ENCODE data around the gene HOXB6. TPM values are rescaled to one million over a fixed set of nuclear protein-coding genes. Genes with fewer than 3 reads are reported as not detected.

HOXB6 gene
- polyA plus RNA-seq, 1 donor, result 1.8 TPM

DNA sequence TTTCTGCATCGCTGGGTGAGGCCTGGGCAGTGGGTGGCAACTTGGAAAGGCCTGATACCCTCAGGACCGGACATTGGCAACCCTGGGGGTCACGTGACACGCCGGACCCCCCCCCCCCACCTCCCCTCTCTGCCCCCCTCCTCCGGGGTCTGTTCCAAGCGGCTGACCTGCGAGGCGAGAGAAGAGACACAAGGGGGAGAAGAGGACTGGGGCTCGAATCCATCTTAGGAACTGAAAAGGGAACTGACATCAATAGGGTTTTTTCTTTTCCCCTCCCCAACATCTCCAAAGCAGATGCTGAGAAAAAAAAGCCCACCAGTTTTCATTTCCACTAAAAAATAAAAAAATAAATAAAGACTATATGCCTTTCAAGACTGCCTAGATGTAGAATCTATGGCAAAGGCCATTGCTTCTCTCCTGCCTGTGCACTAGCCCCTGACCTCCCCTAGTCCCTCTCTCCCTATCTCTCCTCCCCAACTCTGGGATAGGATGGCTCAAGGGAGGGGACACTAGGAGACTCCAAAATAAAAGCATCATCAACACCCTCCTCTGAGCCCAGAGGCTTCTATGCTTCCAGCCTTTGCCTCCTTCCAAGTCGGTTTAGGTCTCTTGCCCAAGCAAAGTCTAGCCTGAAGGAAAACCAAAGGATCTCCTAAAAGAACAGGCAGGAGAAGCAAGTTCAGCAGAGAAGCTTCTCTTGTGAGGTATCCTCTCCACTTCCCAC is 52.2 kb downstream of the HOXB6 start:
- DNase-seq, result no peak

GRCh38 chr17:48551596-48552465 is 53.0 kb downstream of the HOXB6 start:
- no peak for DNase-seq

- no peak for DNase-seq
Measured at GRCh38 chr17:48551214-48551555, 53.6 kb downstream of the HOXB6 start.

- DNase-seq, result no peak
Measured at GRCh38 chr17:48550502-48551213, 54.1 kb downstream of the HOXB6 start.

- DNase-seq, result no peak
Measured at GRCh38 chr17:48549914-48550501, 54.8 kb downstream of the HOXB6 start.

- DNase-seq, result no peak
Measured at GRCh38 chr17:48549281-48549630, 55.5 kb downstream of the HOXB6 start.

- DNase-seq, result no peak
Measured at GRCh38 chr17:48548523-48549280, 56.1 kb downstream of the HOXB6 start.

- no peak for DNase-seq
Measured at GRCh38 chr17:48547808-48548522, 56.8 kb downstream of the HOXB6 start.

DNA sequence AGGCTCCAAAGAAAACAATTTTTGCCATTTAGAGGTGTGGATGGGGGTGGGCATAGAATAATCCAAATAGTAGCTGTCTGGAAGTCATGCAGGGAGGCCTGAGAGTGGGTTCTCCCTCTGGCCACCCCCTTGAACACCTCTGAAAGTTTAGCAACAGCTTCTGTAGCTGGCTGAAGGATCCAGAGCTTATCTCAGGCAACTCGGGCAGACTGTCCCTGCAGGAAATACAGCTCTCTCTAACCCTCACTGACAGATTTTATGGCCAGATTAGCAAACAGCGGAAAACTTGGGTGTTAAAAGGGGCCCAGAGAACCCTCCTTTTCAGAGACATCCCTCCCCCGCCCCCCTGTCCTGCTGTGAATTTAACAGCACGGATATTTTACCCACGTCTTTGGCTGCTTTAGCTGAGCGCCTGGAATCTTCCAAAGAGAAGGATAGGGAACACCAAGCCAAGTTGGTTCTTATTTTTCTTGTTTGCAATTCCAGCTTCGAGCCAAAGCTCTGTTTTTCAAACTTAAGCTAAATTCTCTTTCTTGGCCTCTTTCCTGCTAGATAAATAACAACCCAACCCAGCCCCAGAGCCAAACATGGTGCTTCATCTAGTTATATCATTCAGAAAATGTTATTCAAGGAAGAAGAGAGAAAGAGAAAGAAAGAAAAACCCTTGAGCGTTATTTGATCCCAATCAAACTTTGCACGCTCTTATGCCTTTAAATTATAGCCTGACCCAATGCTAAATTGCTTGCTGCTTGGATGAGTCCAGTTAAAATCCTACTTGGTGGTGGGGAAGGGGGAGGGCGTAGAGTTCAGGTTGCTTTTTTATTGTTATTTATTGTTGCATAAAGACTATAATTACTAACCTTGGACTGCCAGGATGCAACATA is 57.6 kb downstream of the HOXB6 start:
- DNase-seq, result no peak

DNA sequence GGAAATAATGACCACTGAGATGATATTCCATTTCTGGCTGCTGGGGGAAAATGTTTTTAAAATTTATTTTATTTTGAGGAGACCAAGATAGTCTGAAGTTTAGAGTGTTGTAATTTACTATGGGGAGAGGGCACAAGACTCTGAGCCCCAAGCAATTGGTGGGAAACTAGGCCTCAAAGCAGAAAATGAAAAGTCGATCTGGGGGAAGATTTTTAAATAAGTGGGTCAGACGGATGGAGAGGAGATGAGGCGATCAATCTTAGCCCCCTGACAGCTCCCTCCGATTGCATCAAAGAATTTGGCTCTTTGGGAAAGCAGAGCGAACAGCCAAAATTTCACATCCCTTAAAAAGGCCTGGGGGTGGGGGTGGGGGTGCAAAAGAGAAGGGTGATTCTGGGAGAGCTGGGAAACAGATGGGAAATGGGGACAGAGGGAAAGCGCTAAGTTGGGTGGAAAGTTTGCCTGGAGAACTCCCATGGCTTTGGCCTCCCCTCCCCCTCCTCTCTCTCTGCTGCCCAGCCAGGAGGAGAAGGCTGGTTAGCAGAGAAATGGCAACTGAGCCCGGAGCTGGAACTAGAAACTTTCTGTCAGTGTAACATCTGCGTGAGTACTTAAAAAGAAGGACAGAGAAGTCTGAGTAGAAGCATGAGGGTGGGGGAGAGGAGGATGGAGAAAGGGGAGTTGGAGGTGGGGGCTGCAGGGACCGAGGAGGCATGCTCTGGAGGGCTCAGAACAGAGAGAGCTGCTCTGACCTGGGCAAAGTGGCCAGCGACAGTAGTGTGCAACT is 58.5 kb downstream of the HOXB6 start:
- no peak for DNase-seq

Other genes with a start within 250 kb of the HOXB6 start
- gene SKAP1, start 174.8 kb downstream of the HOXB6 start, polyA plus RNA-seq (ENCODE audit: insufficient read length), result 0.70 TPM
- gene HOXB1, start 74.0 kb downstream of the HOXB6 start, polyA plus RNA-seq (ENCODE audit: insufficient read length), result not detected
- gene HOXB2, start 59.9 kb downstream of the HOXB6 start, polyA plus RNA-seq (ENCODE audit: insufficient read length), result 11.3 TPM
- gene HOXB4, start 26.6 kb downstream of the HOXB6 start, polyA plus RNA-seq (ENCODE audit: insufficient read length), result 1.0 TPM
- gene HOXB3, start 14.7 kb downstream of the HOXB6 start, polyA plus RNA-seq (ENCODE audit: insufficient read length), result 9.1 TPM
- 0.48 TPM for gene HOXB5, start 11.2 kb downstream of the HOXB6 start, polyA plus RNA-seq (ENCODE audit: insufficient read length)
- 3.0 TPM for gene HOXB7, start 6.0 kb upstream of the HOXB6 start, polyA plus RNA-seq (ENCODE audit: insufficient read length)
- gene HOXB8, start 10.3 kb upstream of the HOXB6 start, polyA plus RNA-seq (ENCODE audit: insufficient read length), result 0.49 TPM
- 0.43 TPM for gene HOXB9, start 21.4 kb upstream of the HOXB6 start, polyA plus RNA-seq (ENCODE audit: insufficient read length)
- gene PRAC1, start 117.5 kb upstream of the HOXB6 start, polyA plus RNA-seq (ENCODE audit: insufficient read length), result not detected
- gene PRAC2, start 118.2 kb upstream of the HOXB6 start, polyA plus RNA-seq (ENCODE audit: insufficient read length), result not detected
- gene HOXB13, start 123.8 kb upstream of the HOXB6 start, polyA plus RNA-seq (ENCODE audit: insufficient read length), result not detected
- gene TTLL6, start 212.2 kb upstream of the HOXB6 start, polyA plus RNA-seq (ENCODE audit: insufficient read length), result not detected
- gene CALCOCO2, start 226.0 kb upstream of the HOXB6 start, polyA plus RNA-seq (ENCODE audit: insufficient read length), result 39.3 TPM

All from hindlimb muscle (tissue), 1 donor.